WTC11 (cell line): ENCODE data around the gene SARDH. TPM values are rescaled to one million over a fixed set of nuclear protein-coding genes. Genes with fewer than 3 reads are reported as not detected.

Experiments
- ATAC-seq: fragments of 200-7000 bp; cut with Tn5 transposase; 2 replicates; pipeline ENCODE4 v1.10.0; 2021; ENCODE audit warnings: mild to moderate bottlenecking, moderate library complexity
- CTCF ChIA-PET: fragments of 300-600 bp; sonication (Branson Sonifier 250); formaldehyde crosslinking; loops from one replicate; lab custom pipeline; 2021; ENCODE audit warnings: antibody characterized with exemption; lab: Charles Lee
- POLR2A ChIA-PET: fragments of 350-600 bp; sonication (Branson Sonifier 250); formaldehyde crosslinking; loops from one replicate; lab custom pipeline; 2021; ENCODE audit warnings: antibody characterized with exemption; lab: Charles Lee
- DNase-seq: peaks from one replicate; pipeline ENCODE4 v3.0.0; 2021; ENCODE audit warnings: low spot score
- H3K27ac Mint-ChIP-seq: 2 replicates; pipeline ENCODE4 v1.8.0; 2021; ENCODE audit warnings: mixed read lengths
- H3K27me3 Mint-ChIP-seq: 2 replicates; pipeline ENCODE4 v1.8.0; 2021; ENCODE audit warnings: low read depth, mild to moderate bottlenecking, moderate library complexity, mixed read lengths
- H3K36me3 Mint-ChIP-seq: 2 replicates; pipeline ENCODE4 v1.8.0; 2021; ENCODE audit warnings: mixed read lengths
- H3K4me1 Mint-ChIP-seq: 2 replicates; pipeline ENCODE4 v1.8.0; 2022; ENCODE audit warnings: mixed read lengths
- H3K4me3 Mint-ChIP-seq: 2 replicates; pipeline ENCODE4 v1.8.0; 2021; ENCODE audit warnings: mild to moderate bottlenecking, moderate library complexity, mixed read lengths
- H3K9me3 Mint-ChIP-seq: 2 replicates; pipeline ENCODE4 v1.8.0; 2021; ENCODE audit warnings: mixed read lengths
- GABPB1 ChIP-seq: sonication (generic); formaldehyde crosslinking; IDR thresholded peaks from 2 replicates; pipeline ENCODE4 v1.8.1; 2023; ENCODE audit warnings: mild to moderate bottlenecking, missing genetic modification reagents
- GRHL2 ChIP-seq: fragments of 250-450 bp; sonication (Bioruptor Pico); IDR thresholded peaks from 2 replicates; pipeline ENCODE4 v1.8.0; 2022; ENCODE audit warnings: mild to moderate bottlenecking, moderate library complexity; ENCODE audit not compliant: insufficient replicate concordance, severe bottlenecking
- JUN ChIP-seq: sonication (generic); formaldehyde crosslinking; IDR thresholded peaks from 2 replicates; pipeline ENCODE4 v1.8.0; 2023; ENCODE audit warnings: mild to moderate bottlenecking, missing genetic modification reagents
- NFATC4 ChIP-seq: fragments of 250-450 bp; sonication (Bioruptor Pico); IDR thresholded peaks from 2 replicates; pipeline ENCODE4 v1.9.0; 2021; ENCODE audit warnings: mild to moderate bottlenecking
- NFYB ChIP-seq: sonication (generic); formaldehyde crosslinking; conservative IDR thresholded peaks from 2 replicates; pipeline ENCODE4 v1.8.0; 2022; ENCODE audit warnings: low read depth, missing genetic modification reagents
- NR1H2 ChIP-seq: sonication (generic); formaldehyde crosslinking; IDR thresholded peaks from 2 replicates; pipeline ENCODE4 v1.9.0; 2021; ENCODE audit warnings: mild to moderate bottlenecking, moderate library complexity, missing genetic modification reagents
- RELA ChIP-seq: sonication (generic); formaldehyde crosslinking; IDR thresholded peaks from 2 replicates; pipeline ENCODE4 v1.8.1; 2022; ENCODE audit warnings: missing genetic modification reagents, mild to moderate bottlenecking, borderline replicate concordance
- RORB ChIP-seq: fragments of 250-450 bp; sonication (Bioruptor Pico); IDR thresholded peaks from 2 replicates; pipeline ENCODE4 v1.9.0; 2021; ENCODE audit warnings: mild to moderate bottlenecking
- total RNA-seq: library from RNA; stranded (reverse); gene quantifications from 3 replicates; pipeline ENCODE4 v1.2.3, GENCODE V29; 2021
- TF ChIP-seq, protein P1 (sequence below): sonication (generic); formaldehyde crosslinking; IDR thresholded peaks from 2 replicates; pipeline ENCODE4 v1.8.0; 2022; ENCODE audit warnings: missing genetic modification reagents
- TF ChIP-seq, protein P2 (sequence below): fragments of 250-450 bp; sonication (Bioruptor Pico); IDR thresholded peaks from 2 replicates; pipeline ENCODE4 v2.1.2; 2022; ENCODE audit warnings: mild to moderate bottlenecking, moderate library complexity
- TF ChIP-seq, protein P3 (sequence below): fragments of 250-450 bp; sonication (Bioruptor Pico); IDR thresholded peaks from 2 replicates; pipeline ENCODE4 v1.9.0; 2021; ENCODE audit warnings: mild to moderate bottlenecking

SARDH gene
- total RNA-seq, 1 experiment from 2014 or later: 8.5 TPM

DNA sequence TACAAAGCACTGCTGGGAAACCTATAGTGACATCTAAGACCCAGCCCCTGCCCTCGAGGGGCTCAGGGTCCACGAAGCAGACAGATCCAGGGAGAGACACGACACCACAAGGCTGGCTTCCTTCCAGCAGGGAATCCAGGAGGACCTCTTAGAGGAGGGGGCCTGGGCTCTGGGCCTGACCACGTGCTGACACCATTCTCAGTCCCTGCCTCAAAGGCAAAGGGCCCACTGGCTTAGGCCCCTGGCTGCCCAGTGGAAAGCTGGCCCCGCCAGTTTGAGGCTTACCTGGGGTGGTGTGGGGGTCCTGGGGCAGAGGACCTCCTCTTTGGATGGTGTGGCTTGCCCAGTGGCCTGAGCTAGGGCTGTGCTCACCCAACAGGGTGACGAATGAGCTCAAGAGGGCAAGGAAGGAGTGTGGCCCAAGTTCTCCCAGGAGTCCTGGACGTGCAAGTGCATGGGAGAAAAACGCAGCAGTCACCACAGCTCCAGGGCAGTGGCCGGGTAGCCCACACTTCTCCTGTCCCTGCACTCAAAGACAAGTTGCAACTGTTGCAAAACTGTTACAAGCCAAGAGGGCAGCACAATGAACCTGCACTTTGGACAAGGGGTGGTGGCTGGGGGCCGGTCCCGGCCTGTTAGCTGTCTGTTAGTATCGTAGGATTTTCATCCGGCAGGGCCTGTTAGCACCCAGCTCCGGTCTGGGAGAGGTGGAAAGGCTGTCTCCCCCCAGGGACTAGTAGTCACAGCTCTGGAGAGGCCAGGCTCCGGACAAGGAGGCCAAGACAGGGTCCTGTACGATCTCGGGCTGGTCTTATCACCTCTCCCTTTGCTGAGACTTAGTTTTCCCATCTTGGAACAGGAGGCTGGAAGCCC lies 1.5 kb upstream of the SARDH start:
- peaks cover 4% of the 10 kb centered on the region; the same call in 1 of the 2 replicates for H3K27me3 Mint-ChIP-seq
- CTCF ChIA-PET: interaction anchor here (0.5 to 1.1 kb wide), 4 partner anchors 29 to 284 kb away, joined by 3 to 4 read pairs (median 3); no protein-coding TSS in a partner anchor
- TF ChIP-seq JUN (CRISPR knock-in tag) (no peak), RORB (no peak), GRHL2 (CRISPR knock-in tag) (no peak), GABPB1 (peak; percentile 83), RELA (CRISPR knock-in tag) (no peak), NFYB (CRISPR knock-in tag) (no peak)
- TF ChIP-seq, protein P1, sequence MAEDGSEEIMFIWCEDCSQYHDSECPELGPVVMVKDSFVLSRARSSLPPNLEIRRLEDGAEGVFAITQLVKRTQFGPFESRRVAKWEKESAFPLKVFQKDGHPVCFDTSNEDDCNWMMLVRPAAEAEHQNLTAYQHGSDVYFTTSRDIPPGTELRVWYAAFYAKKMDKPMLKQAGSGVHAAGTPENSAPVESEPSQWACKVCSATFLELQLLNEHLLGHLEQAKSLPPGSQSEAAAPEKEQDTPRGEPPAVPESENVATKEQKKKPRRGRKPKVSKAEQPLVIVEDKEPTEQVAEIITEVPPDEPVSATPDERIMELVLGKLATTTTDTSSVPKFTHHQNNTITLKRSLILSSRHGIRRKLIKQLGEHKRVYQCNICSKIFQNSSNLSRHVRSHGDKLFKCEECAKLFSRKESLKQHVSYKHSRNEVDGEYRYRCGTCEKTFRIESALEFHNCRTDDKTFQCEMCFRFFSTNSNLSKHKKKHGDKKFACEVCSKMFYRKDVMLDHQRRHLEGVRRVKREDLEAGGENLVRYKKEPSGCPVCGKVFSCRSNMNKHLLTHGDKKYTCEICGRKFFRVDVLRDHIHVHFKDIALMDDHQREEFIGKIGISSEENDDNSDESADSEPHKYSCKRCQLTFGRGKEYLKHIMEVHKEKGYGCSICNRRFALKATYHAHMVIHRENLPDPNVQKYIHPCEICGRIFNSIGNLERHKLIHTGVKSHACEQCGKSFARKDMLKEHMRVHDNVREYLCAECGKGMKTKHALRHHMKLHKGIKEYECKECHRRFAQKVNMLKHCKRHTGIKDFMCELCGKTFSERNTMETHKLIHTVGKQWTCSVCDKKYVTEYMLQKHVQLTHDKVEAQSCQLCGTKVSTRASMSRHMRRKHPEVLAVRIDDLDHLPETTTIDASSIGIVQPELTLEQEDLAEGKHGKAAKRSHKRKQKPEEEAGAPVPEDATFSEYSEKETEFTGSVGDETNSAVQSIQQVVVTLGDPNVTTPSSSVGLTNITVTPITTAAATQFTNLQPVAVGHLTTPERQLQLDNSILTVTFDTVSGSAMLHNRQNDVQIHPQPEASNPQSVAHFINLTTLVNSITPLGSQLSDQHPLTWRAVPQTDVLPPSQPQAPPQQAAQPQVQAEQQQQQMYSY (CRISPR knock-in tag): no peak
- TF ChIP-seq, protein P2, sequence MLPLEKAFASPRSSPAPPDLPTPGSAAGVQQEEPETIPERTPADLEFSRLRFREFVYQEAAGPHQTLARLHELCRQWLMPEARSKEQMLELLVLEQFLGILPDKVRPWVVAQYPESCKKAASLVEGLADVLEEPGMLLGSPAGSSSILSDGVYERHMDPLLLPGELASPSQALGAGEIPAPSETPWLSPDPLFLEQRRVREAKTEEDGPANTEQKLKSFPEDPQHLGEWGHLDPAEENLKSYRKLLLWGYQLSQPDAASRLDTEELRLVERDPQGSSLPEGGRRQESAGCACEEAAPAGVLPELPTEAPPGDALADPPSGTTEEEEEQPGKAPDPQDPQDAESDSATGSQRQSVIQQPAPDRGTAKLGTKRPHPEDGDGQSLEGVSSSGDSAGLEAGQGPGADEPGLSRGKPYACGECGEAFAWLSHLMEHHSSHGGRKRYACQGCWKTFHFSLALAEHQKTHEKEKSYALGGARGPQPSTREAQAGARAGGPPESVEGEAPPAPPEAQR (CRISPR knock-in tag): no peak
- TF ChIP-seq, all 79 proteins: peak for 1
- DNase-seq (no peak), ATAC-seq (no peak)
- Mint-ChIP-seq H3K27ac (no peak overlapping the region), H3K4me1 (peaks cover 24% of the 10 kb centered on the region), H3K36me3 (no peaks in the 10 kb centered on the region), H3K9me3 (peaks cover 4% of the 10 kb centered on the region), H3K4me3 (no peak overlapping the region)
- POLR2A ChIA-PET: no interaction called here

DNA sequence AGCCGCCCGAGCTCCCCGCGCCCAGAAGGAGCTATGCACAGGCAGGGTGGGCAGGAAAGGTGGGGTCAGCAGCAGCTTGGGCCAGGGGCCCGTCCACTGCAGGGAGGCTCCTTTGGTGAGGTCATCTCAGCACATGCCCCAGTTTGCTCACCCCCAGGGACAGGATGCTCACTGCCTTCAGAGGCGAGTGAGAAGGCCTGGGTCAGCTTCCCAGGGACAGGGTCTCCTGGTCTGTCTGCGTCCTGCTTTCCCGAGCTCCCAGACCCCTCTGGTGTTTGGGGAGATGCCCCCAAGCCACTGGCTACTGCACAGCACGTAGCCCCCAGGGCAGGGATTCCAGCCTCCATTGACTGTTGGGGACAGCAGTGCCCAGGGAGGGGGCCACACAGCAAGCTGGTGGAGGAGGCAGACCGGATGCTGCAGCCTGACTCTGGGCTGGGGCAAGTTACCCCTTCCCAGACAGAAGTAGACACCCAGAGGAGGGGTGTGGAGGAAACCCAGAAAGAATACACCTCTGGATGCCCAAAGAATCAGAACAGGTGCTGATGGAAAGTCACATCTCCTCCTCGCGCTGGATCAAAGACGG lies 581 bp upstream of the SARDH start:
- H3K27me3 Mint-ChIP-seq: peaks cover 4% of the 10 kb centered on the region; the same call in 1 of the 2 replicates
- H3K4me3 Mint-ChIP-seq: peak overlapping the region; percentile 46; the same call in 1 of the 2 replicates
- H3K27ac Mint-ChIP-seq: no peak overlapping the region
- H3K9me3 Mint-ChIP-seq: peaks cover 3% of the 10 kb centered on the region; the same call in 1 of the 2 replicates
- no peak for TF ChIP-seq NFATC4 (CRISPR knock-in tag)
- TF ChIP-seq, protein P3, sequence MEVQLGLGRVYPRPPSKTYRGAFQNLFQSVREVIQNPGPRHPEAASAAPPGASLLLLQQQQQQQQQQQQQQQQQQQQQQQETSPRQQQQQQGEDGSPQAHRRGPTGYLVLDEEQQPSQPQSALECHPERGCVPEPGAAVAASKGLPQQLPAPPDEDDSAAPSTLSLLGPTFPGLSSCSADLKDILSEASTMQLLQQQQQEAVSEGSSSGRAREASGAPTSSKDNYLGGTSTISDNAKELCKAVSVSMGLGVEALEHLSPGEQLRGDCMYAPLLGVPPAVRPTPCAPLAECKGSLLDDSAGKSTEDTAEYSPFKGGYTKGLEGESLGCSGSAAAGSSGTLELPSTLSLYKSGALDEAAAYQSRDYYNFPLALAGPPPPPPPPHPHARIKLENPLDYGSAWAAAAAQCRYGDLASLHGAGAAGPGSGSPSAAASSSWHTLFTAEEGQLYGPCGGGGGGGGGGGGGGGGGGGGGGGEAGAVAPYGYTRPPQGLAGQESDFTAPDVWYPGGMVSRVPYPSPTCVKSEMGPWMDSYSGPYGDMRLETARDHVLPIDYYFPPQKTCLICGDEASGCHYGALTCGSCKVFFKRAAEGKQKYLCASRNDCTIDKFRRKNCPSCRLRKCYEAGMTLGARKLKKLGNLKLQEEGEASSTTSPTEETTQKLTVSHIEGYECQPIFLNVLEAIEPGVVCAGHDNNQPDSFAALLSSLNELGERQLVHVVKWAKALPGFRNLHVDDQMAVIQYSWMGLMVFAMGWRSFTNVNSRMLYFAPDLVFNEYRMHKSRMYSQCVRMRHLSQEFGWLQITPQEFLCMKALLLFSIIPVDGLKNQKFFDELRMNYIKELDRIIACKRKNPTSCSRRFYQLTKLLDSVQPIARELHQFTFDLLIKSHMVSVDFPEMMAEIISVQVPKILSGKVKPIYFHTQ (CRISPR knock-in tag): no peak
- TF ChIP-seq NR1H2 (CRISPR knock-in tag): no peak
- ATAC-seq (no peak), DNase-seq (no peak)
- ChIA-PET CTCF (interaction anchor here (0.6 to 1.9 kb wide), 15 partner anchors 9 to 564 kb away, joined by 3 to 12 read pairs (median 4); partner anchors contain the start of genes BRD3OS and CACFD1), POLR2A (interaction anchor here (0.7 kb wide), 2 partner anchors 23 to 83 kb away, joined by 3 to 4 read pairs; no protein-coding TSS in a partner anchor)
- no peaks in the 10 kb centered on the region for H3K36me3 Mint-ChIP-seq
- H3K4me1 Mint-ChIP-seq: peaks cover 31% of the 10 kb centered on the region
